ENCODE measurements around the gene SIMC1. TPM values are rescaled to one million over a fixed set of nuclear protein-coding genes. Genes with fewer than 3 reads are reported as not detected.
"Not testable (repeated sequence)": the region's sequence is repeated elsewhere in the genome, so short reads cannot be mapped to it uniquely, and the experiment has no call there.

SIMC1 gene
- total and polyA plus RNA-seq, 2 of the 4 experiments (the other 2 are of a cell fraction): 8.2 to 11.7 TPM

DNA sequence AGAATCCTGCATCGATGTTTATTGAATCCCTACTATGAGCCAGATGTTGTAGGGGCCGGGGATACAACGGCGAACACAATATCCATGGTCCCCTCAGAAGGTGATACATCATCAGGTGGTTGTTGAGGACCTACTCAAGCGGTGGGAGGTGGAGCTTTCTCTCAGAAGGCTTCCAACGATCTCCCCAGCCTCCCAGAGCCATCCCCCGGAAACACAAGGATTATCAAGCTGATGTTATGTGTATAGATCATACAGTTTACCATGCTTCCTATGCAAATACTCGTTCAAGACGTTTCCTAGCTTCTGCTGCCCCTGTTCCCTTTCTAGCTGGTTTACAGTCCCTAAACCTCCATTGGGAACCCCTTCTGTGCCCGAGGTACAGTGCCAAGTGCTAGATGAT is 1.1 kb downstream of the SIMC1 start:
- H2AFZ ChIP-seq (replicated peaks; ENCODE audit: low read length, poor library complexity); POLR2A ChIA-PET (ENCODE audit: unreplicated experiment); intact Hi-C loops (cut with micrococcal nuclease); H3K9me1 ChIP-seq (ENCODE audit: insufficient read depth, low read length); H2AK9ac ChIP-seq (replicated peaks; ENCODE audit: low read depth, low read length, poor library complexity); H4K8ac ChIP-seq (ENCODE audit: low read depth in 2 of 2, low read length in 2 of 2); H3K4ac ChIP-seq (ENCODE audit: low read depth, low read length); CTCF ChIA-PET; H2AK5ac ChIP-seq (ENCODE audit: low read depth, low read length); H3K23ac ChIP-seq (ENCODE audit: low read depth, low read length); dilution Hi-C loops (cut with HindIII; ENCODE audit: low sequenced_read_pairs, unreplicated experiment); H3K4me3 ChIP-seq (ENCODE audit: insufficient read depth, low read depth, low read length); H2BK20ac ChIP-seq (ENCODE audit: low read depth, low read length); DNase-seq; H3K79me1 ChIP-seq (ENCODE audit: low read depth in 1 of 2, low read length in 2 of 2); H4K91ac ChIP-seq (ENCODE audit: insufficient read depth, low read depth, low read length); H3K36me3 ChIP-seq (ENCODE audit: control insufficient read depth, insufficient read depth, low read length); H3K9ac ChIP-seq (ENCODE audit: low read depth, low read length); H2BK120ac ChIP-seq (ENCODE audit: low read depth, low read length); H3K56ac ChIP-seq (ENCODE audit: extremely low read depth, insufficient read depth, low read length); H2BK5ac ChIP-seq (ENCODE audit: low read depth, low read length, poor library complexity, severe bottlenecking); H3K4me2 ChIP-seq (ENCODE audit: low read depth, low read length); H3K27me3 ChIP-seq (ENCODE audit: control insufficient read depth, insufficient read depth, low read length); H2BK15ac ChIP-seq (ENCODE audit: low read depth, low read length); H3K9me3 ChIP-seq (ENCODE audit: control insufficient read depth, insufficient read depth, low read length); ATAC-seq (ENCODE audit: low read depth); H3K4me1 ChIP-seq (ENCODE audit: control insufficient read depth, insufficient read depth, low read length); H4K20me1 ChIP-seq (ENCODE audit: insufficient read depth, low read length); H3K18ac ChIP-seq (ENCODE audit: low read depth, low read length); in situ Hi-C loops (cut with MboI; ENCODE audit: low sequenced_read_pairs); H4K5ac ChIP-seq (ENCODE audit: low read depth, low read length); H3K14ac ChIP-seq (replicated peaks; ENCODE audit: low read depth, low read length); BruUV-seq (replicated peaks); H3K27ac ChIP-seq (ENCODE audit: insufficient read depth, low read length): not testable (repeated sequence)
- WGBS, 2 experiments (ENCODE audit: extremely low coverage in 2 of 2, insufficient read length in 1 of 2): no CpG with 5 or more reads among the region's 10 CpGs

GRCh38 chr5:176244318-176244717 is 6.1 kb downstream of the SIMC1 start:
- WGBS, 2 experiments (ENCODE audit: extremely low coverage in 2 of 2, insufficient read length in 1 of 2): no CpG with 5 or more reads among the region's 2 CpGs
- H2AFZ ChIP-seq (replicated peaks; ENCODE audit: low read length, poor library complexity); H3K4ac ChIP-seq (ENCODE audit: low read depth, low read length); H4K5ac ChIP-seq (ENCODE audit: low read depth, low read length); in situ Hi-C loops (cut with MboI; ENCODE audit: low sequenced_read_pairs); H3K9me1 ChIP-seq (ENCODE audit: insufficient read depth, low read length); H3K27ac ChIP-seq (ENCODE audit: insufficient read depth, low read length); H4K20me1 ChIP-seq (ENCODE audit: insufficient read depth, low read length); H2BK120ac ChIP-seq (ENCODE audit: low read depth, low read length); H3K27me3 ChIP-seq (ENCODE audit: control insufficient read depth, insufficient read depth, low read length); H3K4me3 ChIP-seq (ENCODE audit: insufficient read depth, low read depth, low read length); H3K9me3 ChIP-seq (ENCODE audit: control insufficient read depth, insufficient read depth, low read length); H3K56ac ChIP-seq (ENCODE audit: extremely low read depth, insufficient read depth, low read length); H4K8ac ChIP-seq (ENCODE audit: low read depth in 2 of 2, low read length in 2 of 2); H3K79me1 ChIP-seq (ENCODE audit: low read depth in 1 of 2, low read length in 2 of 2); H3K4me1 ChIP-seq (ENCODE audit: control insufficient read depth, insufficient read depth, low read length); H2AK9ac ChIP-seq (replicated peaks; ENCODE audit: low read depth, low read length, poor library complexity); H2BK5ac ChIP-seq (ENCODE audit: low read depth, low read length, poor library complexity, severe bottlenecking); H3K18ac ChIP-seq (ENCODE audit: low read depth, low read length); H2AK5ac ChIP-seq (ENCODE audit: low read depth, low read length); H3K23ac ChIP-seq (ENCODE audit: low read depth, low read length); CTCF ChIA-PET; H4K91ac ChIP-seq (ENCODE audit: insufficient read depth, low read depth, low read length); intact Hi-C loops (cut with micrococcal nuclease); H3K14ac ChIP-seq (replicated peaks; ENCODE audit: low read depth, low read length); BruUV-seq (replicated peaks); H3K36me3 ChIP-seq (ENCODE audit: control insufficient read depth, insufficient read depth, low read length); H2BK20ac ChIP-seq (ENCODE audit: low read depth, low read length); H3K9ac ChIP-seq (ENCODE audit: low read depth, low read length); DNase-seq; ATAC-seq (ENCODE audit: low read depth); H2BK15ac ChIP-seq (ENCODE audit: low read depth, low read length); POLR2A ChIA-PET (ENCODE audit: unreplicated experiment); dilution Hi-C loops (cut with HindIII; ENCODE audit: low sequenced_read_pairs, unreplicated experiment); H3K4me2 ChIP-seq (ENCODE audit: low read depth, low read length): not testable (repeated sequence)

All from IMR-90 (cell line).